Natural killer cell (primary cell): ENCODE results near the gene ARHGEF6. TPM values are rescaled to one million over a fixed set of nuclear protein-coding genes. Genes with fewer than 3 reads are reported as not detected.

Source experiments
- ATAC-seq, 3 donors: fragments of 150-1000 bp in 2 of 3; fragments of 200-7000 bp in 1 of 3; cut with Tn5 transposase; 1 replicate in 1 of 3; 2 replicates in 2 of 3; pipeline ENCODE4 v1.10.0; 2021; ENCODE audit warnings: mild to moderate bottlenecking in 2 of 3, moderate library complexity in 2 of 3
- DNase-seq, 2 donors: peaks; one replicate each; pipeline versions ENCODE4 v3.0.0 to v3.0.0-alpha.2; 2013 to 2021; ENCODE audit warnings: mixed read lengths in 1 of 2
- H3K27ac ChIP-seq: one replicate; pipeline ENCODE4 v1.5.1; 2013; ENCODE audit warnings: mild to moderate bottlenecking, low read length
- H3K27me3 ChIP-seq: one replicate; pipeline ENCODE4 v1.6.1; 2013; ENCODE audit warnings: low read length; ENCODE audit not compliant: control insufficient read depth, insufficient read depth
- H3K36me3 ChIP-seq: one replicate; pipeline ENCODE4 v1.6.1; 2013; ENCODE audit warnings: low read length; ENCODE audit not compliant: control insufficient read depth, insufficient read depth
- H3K4me1 ChIP-seq: one replicate; pipeline ENCODE4 v1.6.1; 2013; ENCODE audit warnings: low read length; ENCODE audit not compliant: control insufficient read depth, insufficient read depth
- H3K4me3 ChIP-seq: one replicate; pipeline ENCODE4 v1.5.1; 2013; ENCODE audit warnings: low read length
- H3K9me3 ChIP-seq: one replicate; pipeline ENCODE4 v1.6.1; 2013; ENCODE audit warnings: low read length; ENCODE audit not compliant: control insufficient read depth, insufficient read depth
- H3K27ac Mint-ChIP-seq, 2 donors: one replicate each; pipeline ENCODE4 v1.8.0; 2022; ENCODE audit warnings: mild to moderate bottlenecking in 2 of 2, mixed read lengths in 2 of 2, moderate library complexity in 1 of 2
- H3K27me3 Mint-ChIP-seq, 2 donors: one replicate each; pipeline ENCODE4 v1.8.0; 2022; ENCODE audit warnings: low read depth in 2 of 2, mixed read lengths in 2 of 2
- H3K36me3 Mint-ChIP-seq: one replicate; pipeline ENCODE4 v1.8.0; 2022; ENCODE audit warnings: mixed read lengths
- H3K4me1 Mint-ChIP-seq, 2 donors: one replicate each; pipeline ENCODE4 v1.8.0; 2022; ENCODE audit warnings: mixed read lengths in 2 of 2
- H3K4me3 Mint-ChIP-seq: one replicate; pipeline ENCODE4 v1.8.0; 2022; ENCODE audit warnings: mild to moderate bottlenecking, moderate library complexity, mixed read lengths
- H3K9me3 Mint-ChIP-seq, 2 donors: one replicate each; pipeline ENCODE4 v1.8.0; 2022; ENCODE audit warnings: mixed read lengths in 2 of 2
- WGBS: methylation state at CpG from one replicate; pipeline ENCODE4 v1.1.7; 2013; ENCODE audit warnings: missing lambda C conversion rate; ENCODE audit not compliant: insufficient coverage; 5-methylcytosine and 5-hydroxymethylcytosine counted together
- intact Hi-C: fragments of 100-400 bp; cut with micrococcal nuclease; formaldehyde crosslinking; loops from one replicate; pipeline ENCODE4 v1.14.2; 2022
- total RNA-seq, 4 donors: library from RNA; stranded (reverse); fragments of 120-200 nt in 1 of 4; gene quantifications; one replicate each; pipeline versions ENCODE4 v1.2.3 to v1.2.4, GENCODE V29; 2013 to 2022
- TF ChIP-seq, protein P1 (sequence below): fragments of 200-600 bp; IDR thresholded peaks from one replicate; pipeline ENCODE4 v1.8.0; 2022; ENCODE audit warnings: antibody characterized with exemption

ARHGEF6 gene
- total RNA-seq, 3 donors from 2014 or later (not counting 1 experiment from before 2014, with no cell fraction given): 55.5 to 78.8 (median 75.7) TPM

DNA sequence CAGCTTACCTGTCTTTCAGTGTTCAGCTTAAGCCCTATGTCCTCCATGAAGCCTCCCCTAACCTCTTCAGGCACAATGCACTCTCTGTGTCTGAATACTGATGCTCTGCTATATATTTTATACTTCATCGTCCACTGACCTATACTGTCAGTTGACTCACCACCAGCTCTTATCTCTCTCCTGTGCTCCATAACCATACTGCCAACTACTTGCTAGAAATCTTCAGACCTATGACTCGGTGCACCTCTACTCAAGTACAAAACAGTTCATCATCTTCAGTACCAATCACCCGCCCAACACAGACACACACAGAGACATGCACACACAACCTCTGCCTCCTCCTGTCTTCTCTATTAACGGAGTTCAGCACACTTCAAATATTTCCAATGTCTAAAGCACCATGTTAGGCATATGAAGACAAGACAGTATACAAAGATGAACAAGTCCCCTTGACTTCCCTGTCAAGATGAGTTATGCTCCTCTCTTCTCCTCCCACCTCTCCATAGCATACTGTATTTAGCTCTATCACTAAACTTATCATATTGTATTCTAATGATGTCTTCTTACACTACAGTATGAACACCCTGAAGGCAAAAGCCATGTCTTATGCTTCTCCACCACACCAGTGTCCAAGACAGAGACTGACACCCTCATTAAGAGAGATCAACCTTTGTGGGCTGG, 42.5 kb downstream of the ARHGEF6 start:
- no peak overlapping the region for H3K4me3 Mint-ChIP-seq
- WGBS: 98% methylated on average over 4 of the region's 4 CpGs
- ATAC-seq (no peak), DNase-seq (no peak)
- Histone ChIP-seq H3K36me3 (peaks cover 10% of the 10 kb centered on the region), H3K4me3 (no peak overlapping the region), H3K4me1 (peaks cover 4% of the 10 kb centered on the region), H3K27me3 (no peaks in the 10 kb centered on the region), H3K9me3 (no peaks in the 10 kb centered on the region), H3K27ac (no peak overlapping the region)
- H3K27me3 Mint-ChIP-seq: no peaks in the 10 kb centered on the region
- H3K4me1 Mint-ChIP-seq: peaks cover 5 to 21% of the 10 kb centered on the region in 2 donors
- intact Hi-C loops: no loop called here
- no peaks in the 10 kb centered on the region for H3K9me3 Mint-ChIP-seq
- H3K36me3 Mint-ChIP-seq: no peaks in the 10 kb centered on the region
- H3K27ac Mint-ChIP-seq: peak overlapping the region in 1 of 2 donors; percentile 73
- TF ChIP-seq, protein P1, sequence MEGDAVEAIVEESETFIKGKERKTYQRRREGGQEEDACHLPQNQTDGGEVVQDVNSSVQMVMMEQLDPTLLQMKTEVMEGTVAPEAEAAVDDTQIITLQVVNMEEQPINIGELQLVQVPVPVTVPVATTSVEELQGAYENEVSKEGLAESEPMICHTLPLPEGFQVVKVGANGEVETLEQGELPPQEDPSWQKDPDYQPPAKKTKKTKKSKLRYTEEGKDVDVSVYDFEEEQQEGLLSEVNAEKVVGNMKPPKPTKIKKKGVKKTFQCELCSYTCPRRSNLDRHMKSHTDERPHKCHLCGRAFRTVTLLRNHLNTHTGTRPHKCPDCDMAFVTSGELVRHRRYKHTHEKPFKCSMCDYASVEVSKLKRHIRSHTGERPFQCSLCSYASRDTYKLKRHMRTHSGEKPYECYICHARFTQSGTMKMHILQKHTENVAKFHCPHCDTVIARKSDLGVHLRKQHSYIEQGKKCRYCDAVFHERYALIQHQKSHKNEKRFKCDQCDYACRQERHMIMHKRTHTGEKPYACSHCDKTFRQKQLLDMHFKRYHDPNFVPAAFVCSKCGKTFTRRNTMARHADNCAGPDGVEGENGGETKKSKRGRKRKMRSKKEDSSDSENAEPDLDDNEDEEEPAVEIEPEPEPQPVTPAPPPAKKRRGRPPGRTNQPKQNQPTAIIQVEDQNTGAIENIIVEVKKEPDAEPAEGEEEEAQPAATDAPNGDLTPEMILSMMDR: no peak

DNA sequence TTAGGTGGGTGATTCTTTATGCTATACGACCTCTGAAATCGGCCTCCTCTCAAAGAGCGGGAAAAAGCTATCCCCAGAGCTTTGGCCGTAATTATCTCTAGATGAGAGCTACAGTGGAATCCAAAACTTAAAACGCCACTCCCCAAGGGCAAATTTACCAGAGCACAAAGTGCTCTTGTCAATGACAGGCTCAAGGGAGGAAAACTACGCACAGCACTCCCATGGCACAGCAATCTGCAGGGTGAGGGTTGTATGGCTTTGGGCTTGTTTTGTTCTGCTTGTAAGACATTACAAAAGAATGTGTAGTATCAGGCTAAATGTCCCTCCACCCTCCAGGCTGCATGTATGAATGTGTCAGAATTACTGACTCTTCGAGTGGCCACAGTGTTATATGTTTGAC, 44.0 kb downstream of the ARHGEF6 start:
- Histone ChIP-seq H3K36me3 (peaks cover 6% of the 10 kb centered on the region), H3K27ac (no peak overlapping the region), H3K9me3 (no peaks in the 10 kb centered on the region), H3K4me3 (no peak overlapping the region), H3K4me1 (peaks cover 4% of the 10 kb centered on the region), H3K27me3 (no peaks in the 10 kb centered on the region)
- H3K4me3 Mint-ChIP-seq: no peak overlapping the region
- ATAC-seq (no peak), DNase-seq (no peak)
- TF ChIP-seq, protein P1: no peak
- peaks cover 5 to 21% of the 10 kb centered on the region in 2 donors for H3K4me1 Mint-ChIP-seq
- no peaks in the 10 kb centered on the region for H3K9me3 Mint-ChIP-seq
- WGBS: 94% methylated on average over 5 of the region's 7 CpGs
- no peaks in the 10 kb centered on the region for H3K27me3 Mint-ChIP-seq
- intact Hi-C loops: no loop called here
- H3K27ac Mint-ChIP-seq: no peak overlapping the region
- H3K36me3 Mint-ChIP-seq: no peaks in the 10 kb centered on the region

DNA sequence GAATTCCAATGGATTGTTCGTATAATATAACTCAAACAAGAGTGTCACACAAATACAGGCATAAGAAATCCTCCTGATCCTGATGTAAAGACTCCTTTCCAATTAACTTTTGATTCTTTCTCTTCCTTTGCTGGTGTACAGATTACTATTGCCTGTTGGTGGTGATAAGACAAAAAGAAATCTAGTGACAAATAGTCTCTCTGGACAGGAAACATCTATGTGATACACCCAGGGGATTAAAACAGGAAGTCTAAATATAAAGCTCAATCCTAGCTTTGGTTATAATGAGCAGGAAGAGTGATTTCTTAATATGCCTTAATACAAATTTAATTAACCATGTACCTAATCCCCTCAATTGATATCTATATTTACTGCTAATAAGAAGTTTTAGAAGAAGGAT, 45.1 kb downstream of the ARHGEF6 start:
- no peaks in the 10 kb centered on the region for H3K27me3 ChIP-seq
- ATAC-seq: no peak
- no peak overlapping the region for H3K4me3 Mint-ChIP-seq
- peaks cover 4% of the 10 kb centered on the region for H3K4me1 ChIP-seq
- no peak for DNase-seq
- peaks cover 8% of the 10 kb centered on the region for H3K36me3 ChIP-seq
- H3K27ac ChIP-seq: no peak overlapping the region
- H3K27me3 Mint-ChIP-seq: no peaks in the 10 kb centered on the region
- TF ChIP-seq, protein P1: no peak
- H3K9me3 Mint-ChIP-seq: no peaks in the 10 kb centered on the region
- H3K4me1 Mint-ChIP-seq: peaks cover 5 to 26% of the 10 kb centered on the region in 2 donors
- no peak overlapping the region for H3K4me3 ChIP-seq
- H3K27ac Mint-ChIP-seq: peak overlapping the region in 1 of 2 donors; percentile 58
- no peaks in the 10 kb centered on the region for H3K36me3 Mint-ChIP-seq
- intact Hi-C loops: no loop called here
- no peaks in the 10 kb centered on the region for H3K9me3 ChIP-seq
- no CpG with 5 or more reads among the region's 1 CpG for WGBS

DNA sequence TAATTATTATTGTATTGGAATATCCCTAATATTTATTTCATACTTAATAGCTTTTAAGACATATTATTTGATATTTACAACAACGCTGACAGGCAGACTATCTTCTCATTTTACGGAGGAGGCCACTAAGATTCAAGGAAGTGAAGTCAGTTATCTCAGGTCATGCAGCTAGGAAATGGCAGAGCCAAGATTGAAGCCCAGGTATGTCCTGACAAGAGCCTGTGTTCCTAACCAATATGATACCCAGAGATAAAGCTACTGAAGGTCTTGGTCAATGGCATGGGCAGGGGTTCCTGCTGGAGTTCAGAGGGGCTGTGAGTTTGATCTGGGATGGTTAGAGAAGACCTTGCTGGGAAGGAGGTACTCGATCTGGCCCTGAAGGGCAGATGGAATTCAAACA, 47.1 kb downstream of the ARHGEF6 start:
- TF ChIP-seq, protein P1: no peak
- Histone ChIP-seq H3K27me3 (no peaks in the 10 kb centered on the region), H3K36me3 (peaks cover 4% of the 10 kb centered on the region), H3K9me3 (no peaks in the 10 kb centered on the region), H3K4me3 (no peak overlapping the region), H3K4me1 (peaks cover 4% of the 10 kb centered on the region), H3K27ac (no peak overlapping the region)
- WGBS: 100% methylated on average over 1 of the region's 3 CpGs
- intact Hi-C loops: no loop called here
- no peaks in the 10 kb centered on the region for H3K36me3 Mint-ChIP-seq
- ATAC-seq (no peak), DNase-seq (no peak)
- H3K9me3 Mint-ChIP-seq: no peaks in the 10 kb centered on the region
- no peak overlapping the region for H3K4me3 Mint-ChIP-seq
- no peak overlapping the region for H3K27ac Mint-ChIP-seq
- H3K4me1 Mint-ChIP-seq: peaks cover 5 to 17% of the 10 kb centered on the region in 2 donors
- H3K27me3 Mint-ChIP-seq: no peaks in the 10 kb centered on the region
